BE2C (cell line): ENCODE measurements around the gene ARHGAP31.
A peak's percentile ranks its signal among the peaks of the same experiment; 100 is the strongest.

Source experiments
- DNase-seq: peaks from one replicate; pipeline ENCODE4 v3.0.0-alpha.2; 2020
- H3K27me3 ChIP-seq: fragments of 250-450 bp; sonication (Bioruptor Pico); 2 replicates; pipeline ENCODE4 v1.5.1; 2020; ENCODE audit warnings: mild to moderate bottlenecking
- H3K36me3 ChIP-seq: fragments of 250-450 bp; sonication (Bioruptor Pico); 2 replicates; pipeline ENCODE4 v1.5.1; 2020; ENCODE audit warnings: mild to moderate bottlenecking
- H3K4me1 ChIP-seq: fragments of 250-450 bp; sonication (Bioruptor Pico); 2 replicates; pipeline ENCODE4 v1.5.1; 2020
- H3K4me3 ChIP-seq: 2 replicates; pipeline ENCODE4 v1.5.1; 2011; ENCODE audit warnings: low read depth, low read length
- H3K9me3 ChIP-seq: fragments of 250-450 bp; sonication (Bioruptor Pico); 2 replicates; pipeline ENCODE4 v1.5.1; 2020
- TF ChIP-seq, protein P1 (sequence below): IDR thresholded peaks from 2 replicates; pipeline ENCODE4 v1.5.1; 2012; ENCODE audit warnings: mild to moderate bottlenecking, low read depth, low read length

The ARHGAP31 gene

DNA sequence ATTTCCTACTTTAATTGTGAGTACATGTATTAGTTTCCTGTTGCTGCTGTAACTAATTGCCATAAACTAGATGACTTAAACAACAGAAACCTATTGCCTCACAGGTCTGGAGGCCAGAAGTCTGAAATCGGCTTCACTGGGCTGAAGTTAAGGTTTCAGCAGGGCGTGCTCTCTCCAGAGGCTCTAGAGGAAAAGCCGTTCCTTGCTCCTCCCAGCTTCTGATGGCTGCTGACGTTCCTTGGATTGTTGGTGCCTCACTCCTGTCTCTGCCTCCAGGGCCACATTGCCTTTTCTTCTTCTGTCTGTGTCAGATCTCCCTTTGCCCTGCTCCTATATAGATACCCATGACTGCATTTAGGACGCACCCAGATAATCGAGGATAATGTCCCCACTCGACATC lies 80.9 kb downstream of the ARHGAP31 start:
- Histone ChIP-seq H3K4me3 (no peak overlapping the region), H3K27me3 (no peaks in the 10 kb centered on the region), H3K9me3 (no peaks in the 10 kb centered on the region), H3K36me3 (no peaks in the 10 kb centered on the region), H3K4me1 (no peaks in the 10 kb centered on the region)
- TF ChIP-seq, protein P1, sequence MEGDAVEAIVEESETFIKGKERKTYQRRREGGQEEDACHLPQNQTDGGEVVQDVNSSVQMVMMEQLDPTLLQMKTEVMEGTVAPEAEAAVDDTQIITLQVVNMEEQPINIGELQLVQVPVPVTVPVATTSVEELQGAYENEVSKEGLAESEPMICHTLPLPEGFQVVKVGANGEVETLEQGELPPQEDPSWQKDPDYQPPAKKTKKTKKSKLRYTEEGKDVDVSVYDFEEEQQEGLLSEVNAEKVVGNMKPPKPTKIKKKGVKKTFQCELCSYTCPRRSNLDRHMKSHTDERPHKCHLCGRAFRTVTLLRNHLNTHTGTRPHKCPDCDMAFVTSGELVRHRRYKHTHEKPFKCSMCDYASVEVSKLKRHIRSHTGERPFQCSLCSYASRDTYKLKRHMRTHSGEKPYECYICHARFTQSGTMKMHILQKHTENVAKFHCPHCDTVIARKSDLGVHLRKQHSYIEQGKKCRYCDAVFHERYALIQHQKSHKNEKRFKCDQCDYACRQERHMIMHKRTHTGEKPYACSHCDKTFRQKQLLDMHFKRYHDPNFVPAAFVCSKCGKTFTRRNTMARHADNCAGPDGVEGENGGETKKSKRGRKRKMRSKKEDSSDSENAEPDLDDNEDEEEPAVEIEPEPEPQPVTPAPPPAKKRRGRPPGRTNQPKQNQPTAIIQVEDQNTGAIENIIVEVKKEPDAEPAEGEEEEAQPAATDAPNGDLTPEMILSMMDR: no peak
- DNase-seq: no peak

- Histone ChIP-seq H3K4me3 (no peak overlapping the region), H3K36me3 (no peaks in the 10 kb centered on the region), H3K27me3 (no peaks in the 10 kb centered on the region), H3K4me1 (no peaks in the 10 kb centered on the region), H3K9me3 (no peaks in the 10 kb centered on the region)
- no peak for DNase-seq
- TF ChIP-seq, protein P1: no peak
Measured at GRCh38 chr3:119375510-119375909, 81.3 kb downstream of the ARHGAP31 start.

GRCh38 chr3:119376758-119377157 lies 82.6 kb downstream of the ARHGAP31 start:
- Histone ChIP-seq H3K36me3 (no peaks in the 10 kb centered on the region), H3K4me3 (no peak overlapping the region), H3K27me3 (no peaks in the 10 kb centered on the region), H3K9me3 (no peaks in the 10 kb centered on the region), H3K4me1 (no peaks in the 10 kb centered on the region)
- no peak for DNase-seq
- TF ChIP-seq, protein P1: no peak

DNA sequence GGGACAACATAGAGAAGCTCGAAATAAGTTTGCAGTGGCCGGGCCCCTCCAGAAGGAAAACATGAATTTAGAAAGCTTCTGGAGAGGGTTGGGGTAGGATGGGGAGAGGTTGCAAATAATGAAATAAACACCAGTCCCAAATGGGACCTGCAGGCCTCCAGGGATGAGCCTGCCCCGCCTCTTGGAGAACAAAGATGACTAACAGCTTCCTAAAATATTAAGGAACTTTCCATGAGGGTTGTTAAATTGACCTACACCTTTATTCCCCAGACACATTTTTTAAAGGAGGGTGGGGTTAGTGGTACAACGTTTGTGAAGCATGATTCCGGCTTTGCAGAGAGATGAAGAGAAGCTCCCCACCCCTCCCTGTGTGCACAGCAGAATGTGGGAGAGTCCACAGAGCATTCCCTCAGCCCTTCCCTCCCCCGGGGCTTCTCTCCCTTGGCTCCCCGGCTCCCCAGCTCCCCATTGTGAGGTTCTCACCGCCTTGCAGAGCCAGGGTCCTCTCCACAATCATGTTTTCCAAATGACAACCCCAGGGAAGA lies 84.1 kb downstream of the ARHGAP31 start:
- no peaks in the 10 kb centered on the region for H3K9me3 ChIP-seq
- no peaks in the 10 kb centered on the region for H3K36me3 ChIP-seq
- no peak for DNase-seq
- no peak overlapping the region for H3K4me3 ChIP-seq
- TF ChIP-seq, protein P1: no peak
- no peaks in the 10 kb centered on the region for H3K4me1 ChIP-seq
- H3K27me3 ChIP-seq: no peaks in the 10 kb centered on the region

- TF ChIP-seq, protein P1: peak; percentile 26
- H3K36me3 ChIP-seq: no peaks in the 10 kb centered on the region
- H3K27me3 ChIP-seq: no peaks in the 10 kb centered on the region
- no peaks in the 10 kb centered on the region for H3K4me1 ChIP-seq
- H3K4me3 ChIP-seq: no peak overlapping the region
- H3K9me3 ChIP-seq: no peaks in the 10 kb centered on the region
- peak; percentile 33 for DNase-seq
Measured at GRCh38 chr3:119380697-119381096, 86.5 kb downstream of the ARHGAP31 start.

- no peaks in the 10 kb centered on the region for H3K4me1 ChIP-seq
- H3K36me3 ChIP-seq: no peaks in the 10 kb centered on the region
- H3K9me3 ChIP-seq: no peaks in the 10 kb centered on the region
- no peaks in the 10 kb centered on the region for H3K27me3 ChIP-seq
- no peak overlapping the region for H3K4me3 ChIP-seq
- TF ChIP-seq, protein P1: no peak
- DNase-seq: no peak
Measured at GRCh38 chr3:119382134-119382533, 88.0 kb downstream of the ARHGAP31 start.
